ENCODE measurements around the gene EIF5B. TPM values are rescaled to one million over a fixed set of nuclear protein-coding genes. Genes with fewer than 3 reads are reported as not detected.
"Not testable (repeated sequence)": the region's sequence is repeated elsewhere in the genome, so short reads cannot be mapped to it uniquely, and the experiment has no call there.

EIF5B gene, protein sequence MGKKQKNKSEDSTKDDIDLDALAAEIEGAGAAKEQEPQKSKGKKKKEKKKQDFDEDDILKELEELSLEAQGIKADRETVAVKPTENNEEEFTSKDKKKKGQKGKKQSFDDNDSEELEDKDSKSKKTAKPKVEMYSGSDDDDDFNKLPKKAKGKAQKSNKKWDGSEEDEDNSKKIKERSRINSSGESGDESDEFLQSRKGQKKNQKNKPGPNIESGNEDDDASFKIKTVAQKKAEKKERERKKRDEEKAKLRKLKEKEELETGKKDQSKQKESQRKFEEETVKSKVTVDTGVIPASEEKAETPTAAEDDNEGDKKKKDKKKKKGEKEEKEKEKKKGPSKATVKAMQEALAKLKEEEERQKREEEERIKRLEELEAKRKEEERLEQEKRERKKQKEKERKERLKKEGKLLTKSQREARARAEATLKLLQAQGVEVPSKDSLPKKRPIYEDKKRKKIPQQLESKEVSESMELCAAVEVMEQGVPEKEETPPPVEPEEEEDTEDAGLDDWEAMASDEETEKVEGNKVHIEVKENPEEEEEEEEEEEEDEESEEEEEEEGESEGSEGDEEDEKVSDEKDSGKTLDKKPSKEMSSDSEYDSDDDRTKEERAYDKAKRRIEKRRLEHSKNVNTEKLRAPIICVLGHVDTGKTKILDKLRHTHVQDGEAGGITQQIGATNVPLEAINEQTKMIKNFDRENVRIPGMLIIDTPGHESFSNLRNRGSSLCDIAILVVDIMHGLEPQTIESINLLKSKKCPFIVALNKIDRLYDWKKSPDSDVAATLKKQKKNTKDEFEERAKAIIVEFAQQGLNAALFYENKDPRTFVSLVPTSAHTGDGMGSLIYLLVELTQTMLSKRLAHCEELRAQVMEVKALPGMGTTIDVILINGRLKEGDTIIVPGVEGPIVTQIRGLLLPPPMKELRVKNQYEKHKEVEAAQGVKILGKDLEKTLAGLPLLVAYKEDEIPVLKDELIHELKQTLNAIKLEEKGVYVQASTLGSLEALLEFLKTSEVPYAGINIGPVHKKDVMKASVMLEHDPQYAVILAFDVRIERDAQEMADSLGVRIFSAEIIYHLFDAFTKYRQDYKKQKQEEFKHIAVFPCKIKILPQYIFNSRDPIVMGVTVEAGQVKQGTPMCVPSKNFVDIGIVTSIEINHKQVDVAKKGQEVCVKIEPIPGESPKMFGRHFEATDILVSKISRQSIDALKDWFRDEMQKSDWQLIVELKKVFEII
- 18.8 and 20.1 TPM in 2 replicates for total RNA-seq (2012; rRNA removed)

- H3K9ac ChIP-seq (ENCODE audit: low read depth, low read length), result peak within 1 kb of the TSS; percentile 94
- no peaks in the 10 kb centered on the region for H3K9me3 ChIP-seq (replicated peaks; ENCODE audit: low read length)
- peaks cover 20% of the 10 kb centered on the region for H3K4me1 ChIP-seq (ENCODE audit: control insufficient read depth, insufficient read depth, low read length)
- H3K36me3 ChIP-seq (ENCODE audit: insufficient read depth, low read length), result peaks cover 10% of the 10 kb centered on the region
- H3K4me3 ChIP-seq (ENCODE audit: low read length), result peak within 1 kb of the TSS; percentile 96
- H3K27me3 ChIP-seq (ENCODE audit: control insufficient read depth, insufficient read depth, low read length), result no peaks in the 10 kb centered on the region
- peak within 1 kb of the TSS; percentile 94 for H3K4me2 ChIP-seq (ENCODE audit: low read length)
Measured at GRCh38 chr2:99337113-99338028, at the start of gene EIF5B. TSS of gene EIF5B (plus strand) at chr2:99337389. CDS start at chr2:99337555, 166 bp downstream.

- Histone ChIP-seq H3K4me3 (ENCODE audit: low read length) (no peak overlapping the region), H3K9me3 (replicated peaks; ENCODE audit: low read length) (no peaks in the 10 kb centered on the region), H3K4me2 (ENCODE audit: low read length) (no peak overlapping the region), H3K27me3 (ENCODE audit: control insufficient read depth, insufficient read depth, low read length) (no peaks in the 10 kb centered on the region), H3K9ac (ENCODE audit: low read depth, low read length) (no peak overlapping the region), H3K36me3 (ENCODE audit: insufficient read depth, low read length) (peaks cover 4% of the 10 kb centered on the region), H3K4me1 (ENCODE audit: control insufficient read depth, insufficient read depth, low read length) (no peaks in the 10 kb centered on the region)
Measured at GRCh38 chr2:99297994-99298393, 39.2 kb upstream of the EIF5B start.

DNA sequence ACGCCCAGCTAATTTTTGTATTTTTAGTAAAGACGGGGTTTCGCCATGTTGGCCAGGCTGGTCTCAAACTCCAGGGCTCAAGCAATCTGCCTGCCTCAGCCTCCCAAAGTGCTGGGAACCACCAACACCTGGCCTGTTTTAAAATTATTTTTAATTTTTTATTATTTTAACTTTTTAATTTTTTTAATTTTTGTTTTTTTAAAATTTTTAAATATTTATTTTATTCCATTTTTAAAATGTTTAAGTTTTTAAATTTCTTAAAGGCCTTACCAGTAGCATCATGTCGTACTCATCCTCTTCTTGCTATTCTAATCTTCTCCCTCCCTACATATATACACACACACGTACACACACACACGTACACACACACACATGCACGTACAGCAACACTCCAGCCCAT is 37.6 kb upstream of the EIF5B start:
- Histone ChIP-seq H3K9ac (ENCODE audit: low read depth, low read length) (no peak overlapping the region), H3K36me3 (ENCODE audit: insufficient read depth, low read length) (peaks cover 4% of the 10 kb centered on the region), H3K27me3 (ENCODE audit: control insufficient read depth, insufficient read depth, low read length) (no peaks in the 10 kb centered on the region), H3K9me3 (replicated peaks; ENCODE audit: low read length) (no peaks in the 10 kb centered on the region), H3K4me2 (ENCODE audit: low read length) (no peak overlapping the region), H3K4me3 (ENCODE audit: low read length) (no peak overlapping the region), H3K4me1 (ENCODE audit: control insufficient read depth, insufficient read depth, low read length) (no peaks in the 10 kb centered on the region)

DNA sequence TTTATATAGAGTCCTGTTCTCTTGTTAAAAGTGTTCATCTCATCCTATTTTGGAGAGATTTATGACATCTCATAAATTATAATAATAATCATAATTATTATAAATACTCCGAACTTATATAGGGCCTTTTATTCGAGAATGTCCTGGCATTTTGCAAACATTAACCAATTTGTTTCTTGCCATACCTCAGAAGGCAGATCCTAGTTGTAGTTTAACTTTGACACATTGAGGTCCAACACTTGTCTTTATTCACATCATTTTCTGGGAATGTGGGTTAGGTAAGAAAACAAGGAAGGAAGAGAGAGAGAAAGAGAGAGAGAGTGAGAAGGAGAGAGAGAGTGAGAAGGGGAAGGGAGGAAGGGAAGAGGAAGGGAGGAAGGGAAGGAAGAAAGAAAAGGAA is 36.1 kb upstream of the EIF5B start, which contains the start of gene LYG1:
Gene LYG1, minus strand, starts transcription at position 101 of the 400 bp plus-strand sequence. CDS start 5,527 bp downstream, outside the sequence.
- H3K4me3 ChIP-seq (ENCODE audit: low read length); H3K4me1 ChIP-seq (ENCODE audit: control insufficient read depth, insufficient read depth, low read length); H3K27me3 ChIP-seq (ENCODE audit: control insufficient read depth, insufficient read depth, low read length); H3K4me2 ChIP-seq (ENCODE audit: low read length); H3K9ac ChIP-seq (ENCODE audit: low read depth, low read length); H3K9me3 ChIP-seq (replicated peaks; ENCODE audit: low read length); H3K36me3 ChIP-seq (ENCODE audit: insufficient read depth, low read length): not testable (repeated sequence)

- no peak overlapping the region for H3K9ac ChIP-seq (ENCODE audit: low read depth, low read length)
- H3K36me3 ChIP-seq (ENCODE audit: insufficient read depth, low read length), result peaks cover 48% of the 10 kb centered on the region
Measured at GRCh38 chr2:99317161-99317872, 19.9 kb upstream of the EIF5B start.

GRCh38 chr2:99317873-99318200 is 19.4 kb upstream of the EIF5B start:
- H3K4me3 ChIP-seq (ENCODE audit: low read length); H3K9ac ChIP-seq (ENCODE audit: low read depth, low read length); H3K27me3 ChIP-seq (ENCODE audit: control insufficient read depth, insufficient read depth, low read length); H3K4me2 ChIP-seq (ENCODE audit: low read length); H3K4me1 ChIP-seq (ENCODE audit: control insufficient read depth, insufficient read depth, low read length); H3K9me3 ChIP-seq (replicated peaks; ENCODE audit: low read length): not testable (repeated sequence)
- peaks cover 51% of the 10 kb centered on the region for H3K36me3 ChIP-seq (ENCODE audit: insufficient read depth, low read length)

More at GRCh38 chr2:99317161-99317872, 19.9 kb upstream of the EIF5B start:
- H3K4me2 ChIP-seq (ENCODE audit: low read length), result no peak overlapping the region
- no peaks in the 10 kb centered on the region for H3K4me1 ChIP-seq (ENCODE audit: control insufficient read depth, insufficient read depth, low read length)
- no peaks in the 10 kb centered on the region for H3K27me3 ChIP-seq (ENCODE audit: control insufficient read depth, insufficient read depth, low read length)
- no peak overlapping the region for H3K4me3 ChIP-seq (ENCODE audit: low read length)
- no peaks in the 10 kb centered on the region for H3K9me3 ChIP-seq (replicated peaks; ENCODE audit: low read length)

DNA sequence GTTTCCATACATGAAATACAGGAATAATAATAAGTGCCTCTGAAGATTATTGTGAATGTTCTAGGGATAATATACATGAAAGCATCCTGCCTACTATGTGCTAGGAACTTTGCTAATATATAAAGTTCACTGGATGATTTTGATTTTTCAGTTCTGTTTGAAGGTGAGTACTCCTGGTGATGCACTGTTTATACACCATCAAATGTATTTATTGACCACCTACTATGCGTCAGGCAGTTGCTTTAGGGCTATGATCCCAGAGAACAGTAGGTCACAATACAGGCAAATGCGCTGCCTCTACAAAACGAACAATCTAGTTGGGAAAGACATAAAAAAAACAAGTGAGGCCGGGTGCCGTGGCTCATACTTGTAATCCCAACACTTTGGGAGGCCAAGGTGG is 11.8 kb upstream of the EIF5B start:
- H3K27me3 ChIP-seq (ENCODE audit: control insufficient read depth, insufficient read depth, low read length), result no peaks in the 10 kb centered on the region
- peaks cover 67% of the 10 kb centered on the region for H3K36me3 ChIP-seq (ENCODE audit: insufficient read depth, low read length)
- H3K4me3 ChIP-seq (ENCODE audit: low read length), result no peak overlapping the region

DNA sequence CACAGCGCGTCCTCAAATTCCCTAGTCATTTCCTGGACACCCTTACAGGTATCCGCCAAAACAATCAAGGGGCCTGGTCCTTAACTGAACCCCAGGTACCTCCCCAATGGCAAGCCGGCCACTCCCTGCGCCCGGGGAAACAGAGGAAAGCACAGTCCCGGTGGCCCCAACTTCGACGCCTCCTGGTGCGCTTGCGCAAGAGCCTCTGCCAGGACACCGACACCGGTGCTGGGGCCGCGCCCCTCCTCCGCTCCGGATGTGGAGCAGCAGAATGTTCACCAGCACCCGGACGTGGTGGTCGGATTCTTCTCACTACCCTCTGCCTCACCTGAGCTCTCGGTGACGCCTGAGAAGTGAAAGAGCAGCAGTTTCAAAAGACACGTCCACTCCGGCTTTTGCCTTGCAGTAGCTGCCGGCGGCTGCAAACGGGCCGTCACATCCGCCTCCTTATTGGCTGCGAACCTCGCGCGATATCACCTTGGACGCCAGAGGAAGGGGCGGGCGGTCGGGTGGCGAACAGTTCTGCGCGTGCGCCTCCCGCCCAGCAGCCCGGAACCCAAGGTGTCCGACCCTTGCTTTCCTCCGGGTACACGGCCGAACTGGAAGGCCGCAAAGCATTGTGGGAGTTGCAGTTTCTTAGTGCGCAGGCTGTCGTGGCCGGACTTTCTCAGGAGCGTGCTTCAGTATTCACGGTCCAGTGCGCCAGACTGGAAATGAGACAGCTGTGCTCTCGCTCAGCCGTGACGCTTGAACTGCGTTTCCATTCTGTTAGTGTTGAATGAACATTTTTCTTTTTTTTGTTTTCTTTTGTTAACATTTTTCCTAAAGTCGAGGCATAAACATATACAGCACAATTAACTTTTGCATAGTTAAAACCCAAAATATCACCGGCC is 1.0 kb upstream of the EIF5B start, which contains the start of gene TXNDC9:
Gene TXNDC9, minus strand, starts transcription at position 423 of the 893 bp plus-strand sequence. CDS start 3,123 bp downstream, outside the sequence.
- no peaks in the 10 kb centered on the region for H3K9me3 ChIP-seq (replicated peaks; ENCODE audit: low read length)
- H3K36me3 ChIP-seq (ENCODE audit: insufficient read depth, low read length), result peaks cover 20% of the 10 kb centered on the region
- H3K27me3 ChIP-seq (ENCODE audit: control insufficient read depth, insufficient read depth, low read length), result no peaks in the 10 kb centered on the region
- peak within 1 kb of the TSS; percentile 94 for H3K9ac ChIP-seq (ENCODE audit: low read depth, low read length)
- H3K4me2 ChIP-seq (ENCODE audit: low read length), result peak within 1 kb of the TSS; percentile 94
- peaks cover 20% of the 10 kb centered on the region for H3K4me1 ChIP-seq (ENCODE audit: control insufficient read depth, insufficient read depth, low read length)
- H3K4me3 ChIP-seq (ENCODE audit: low read length), result peak within 1 kb of the TSS; percentile 96

More for the DNA sequence above, 11.8 kb upstream of the EIF5B start:
- H3K9me3 ChIP-seq (replicated peaks; ENCODE audit: low read length), result no peaks in the 10 kb centered on the region
- no peak overlapping the region for H3K4me2 ChIP-seq (ENCODE audit: low read length)
- no peaks in the 10 kb centered on the region for H3K4me1 ChIP-seq (ENCODE audit: control insufficient read depth, insufficient read depth, low read length)
- H3K9ac ChIP-seq (ENCODE audit: low read depth, low read length), result no peak overlapping the region

- Histone ChIP-seq H3K4me3 (ENCODE audit: low read length) (peak overlapping the region; percentile 96), H3K4me1 (ENCODE audit: control insufficient read depth, insufficient read depth, low read length) (peaks cover 20% of the 10 kb centered on the region), H3K9me3 (replicated peaks; ENCODE audit: low read length) (no peaks in the 10 kb centered on the region), H3K9ac (ENCODE audit: low read depth, low read length) (peak overlapping the region; percentile 93), H3K4me2 (ENCODE audit: low read length) (peak overlapping the region; percentile 94), H3K36me3 (ENCODE audit: insufficient read depth, low read length) (peaks cover 16% of the 10 kb centered on the region), H3K27me3 (ENCODE audit: control insufficient read depth, insufficient read depth, low read length) (no peaks in the 10 kb centered on the region)
Measured at GRCh38 chr2:99336804-99337112, 431 bp upstream of the EIF5B start.
